Liver (tissue), 9 donors: ENCODE results near the gene SLC7A4. TPM values are rescaled to one million over a fixed set of nuclear protein-coding genes. Genes with fewer than 3 reads are reported as not detected.

Experiments used
- DNase-seq: peaks from one replicate; pipeline ENCODE4 v3.0.0-alpha.2; 2017; ENCODE audit warnings: low spot score
- H3K27ac ChIP-seq, 2 donors: one replicate each; pipeline ENCODE4 v1.7.0; 2013; ENCODE audit warnings: inconsistent platforms in 2 of 2, low read length in 2 of 2, control low read depth in 1 of 2, low read depth in 1 of 2, mild to moderate bottlenecking in 1 of 2
- H3K27me3 ChIP-seq, 4 donors: one replicate each; pipeline versions ENCODE4 v1.6.1 to v1.7.0; 2013; ENCODE audit warnings: low read length in 3 of 4, inconsistent platforms in 1 of 4, mild to moderate bottlenecking in 1 of 4, moderate library complexity in 1 of 4; ENCODE audit not compliant: control insufficient read depth in 4 of 4, insufficient read depth in 4 of 4
- H3K36me3 ChIP-seq, 4 donors: one replicate each; pipeline versions ENCODE4 v1.6.1 to v1.7.0; 2013; ENCODE audit warnings: low read length in 3 of 4, mild to moderate bottlenecking in 3 of 4, low read depth in 1 of 4, moderate library complexity in 1 of 4; ENCODE audit not compliant: control insufficient read depth in 4 of 4, insufficient read depth in 3 of 4
- H3K4me1 ChIP-seq, 4 donors: one replicate each; pipeline versions ENCODE4 v1.6.1 to v1.7.0; 2013; ENCODE audit warnings: low read length in 3 of 4, mild to moderate bottlenecking in 3 of 4, moderate library complexity in 1 of 4; ENCODE audit not compliant: control insufficient read depth in 4 of 4, insufficient read depth in 4 of 4
- H3K4me3 ChIP-seq, 3 donors: one replicate each; pipeline versions ENCODE4 v1.6.1 to v1.7.0; 2013; ENCODE audit warnings: low read length in 3 of 3, control low read depth in 1 of 3, low read depth in 1 of 3, mild to moderate bottlenecking in 1 of 3
- H3K9ac ChIP-seq, 2 donors: one replicate each; pipeline ENCODE4 v1.7.0; 2013; ENCODE audit warnings: low read length in 2 of 2, mild to moderate bottlenecking in 2 of 2, moderate library complexity in 2 of 2, control low read depth in 1 of 2, low read depth in 1 of 2
- H3K9me3 ChIP-seq, 4 donors: one replicate each; pipeline versions ENCODE4 v1.6.1 to v1.7.0; 2013; ENCODE audit warnings: low read length in 3 of 4; ENCODE audit not compliant: control insufficient read depth in 4 of 4
- CTCF ChIP-seq: fragments of 150-350 bp; IDR thresholded peaks from 2 replicates; pipeline ENCODE4 v1.5.1; 2017; ENCODE audit warnings: improper control_type of control experiment, low read depth, low read length; ENCODE audit not compliant: missing input control
- EGR1 ChIP-seq, 2 donors: IDR thresholded peaks; 2 replicates each; pipeline ENCODE4 v1.6.1; 2016 to 2018; ENCODE audit warnings: antibody characterized with exemption in 2 of 2, low read depth in 2 of 2
- FOXA1 ChIP-seq: IDR thresholded peaks from 2 replicates; pipeline ENCODE4 v1.6.1; 2016; ENCODE audit warnings: antibody characterized with exemption
- FOXA2 ChIP-seq: IDR thresholded peaks from 2 replicates; pipeline ENCODE4 v1.6.1; 2016; ENCODE audit warnings: antibody characterized with exemption
- GABPA ChIP-seq, 2 donors: IDR thresholded peaks in 1 of 2; conservative IDR thresholded peaks in 1 of 2; 2 replicates each; pipeline ENCODE4 v1.6.1; 2016; ENCODE audit warnings: antibody characterized with exemption in 2 of 2, mild to moderate bottlenecking in 1 of 2, moderate library complexity in 1 of 2
- HNF4A ChIP-seq, 2 donors: conservative IDR thresholded peaks; 2 replicates each; pipeline ENCODE4 v1.6.1; 2016; ENCODE audit warnings: antibody characterized with exemption in 2 of 2, mild to moderate bottlenecking in 2 of 2
- HNF4G ChIP-seq: IDR thresholded peaks from 2 replicates; pipeline ENCODE4 v1.6.1; 2016; ENCODE audit warnings: antibody characterized with exemption
- JUND ChIP-seq, 2 donors: IDR thresholded peaks; 2 replicates each; pipeline ENCODE4 v1.6.1; 2016; ENCODE audit warnings: antibody characterized with exemption in 2 of 2
- MAX ChIP-seq: IDR thresholded peaks from 2 replicates; pipeline ENCODE4 v1.6.1; 2016; ENCODE audit warnings: antibody characterized with exemption
- NR2F2 ChIP-seq: IDR thresholded peaks from 2 replicates; pipeline ENCODE4 v1.6.1; 2016; ENCODE audit warnings: antibody characterized with exemption
- RAD21 ChIP-seq, 2 donors: IDR thresholded peaks; 2 replicates each; pipeline ENCODE4 v1.6.1; 2016; ENCODE audit warnings: antibody characterized with exemption in 2 of 2, mild to moderate bottlenecking in 2 of 2
- REST ChIP-seq: IDR thresholded peaks from 2 replicates; pipeline ENCODE4 v1.6.1; 2016; ENCODE audit warnings: antibody characterized with exemption, mild to moderate bottlenecking
- RXRA ChIP-seq, 2 donors: IDR thresholded peaks; 2 replicates each; pipeline ENCODE4 v1.6.1; 2017 to 2018; ENCODE audit warnings: antibody characterized with exemption in 2 of 2, mild to moderate bottlenecking in 1 of 2
- SP1 ChIP-seq: IDR thresholded peaks from 2 replicates; pipeline ENCODE4 v1.6.1; 2018; ENCODE audit warnings: antibody characterized with exemption, mild to moderate bottlenecking
- TAF1 ChIP-seq: conservative IDR thresholded peaks from 2 replicates; pipeline ENCODE4 v1.6.1; 2016; ENCODE audit warnings: antibody characterized with exemption, mild to moderate bottlenecking
- YY1 ChIP-seq: IDR thresholded peaks from 2 replicates; pipeline ENCODE4 v1.6.1; 2016; ENCODE audit warnings: antibody characterized with exemption, mild to moderate bottlenecking
- WGBS: extraction: QIAGEN DNeasy Blood & Tissue Kit; methylation state at CpG from one replicate; pipeline ENCODE4 v1.1.7; 2013; 5-methylcytosine and 5-hydroxymethylcytosine counted together
- polyA plus RNA-seq, 2 donors: library from polyadenylated mRNA; stranded (reverse) in 1 of 2; unstranded in 1 of 2; fragments of 200-250 nt in 1 of 2; fragments of >200 nt in 1 of 2; fragmentation: Nextera tagmentation in 1 of 2; extraction: Ambion mirVana in 1 of 2; gene quantifications; one replicate each; pipeline versions ENCODE4 v1.2.1 to v1.2.3, GENCODE V29; 2013 to 2015
- total RNA-seq, 2 donors: library from RNA; depleted of rRNA; stranded (reverse); fragments of >200 nt; gene quantifications; one replicate each; pipeline ENCODE4 v1.2.3, GENCODE V29; 2014
- TF ChIP-seq, protein P1 (sequence below): IDR thresholded peaks from 2 replicates; pipeline ENCODE4 v1.6.1; 2016; ENCODE audit warnings: antibody characterized with exemption
- TF ChIP-seq, protein P2 (sequence below): IDR thresholded peaks from 2 replicates; pipeline ENCODE4 v1.6.1; 2016; ENCODE audit warnings: antibody characterized with exemption
- donor health status: healthy.
- donor health status: healthy.
- donor health status: healthy.
- donor health status: healthy.
- donor health status: healthy.

Gene SLC7A4
- total and polyA plus RNA-seq, 4 donors = 0.11 to 0.67 (median 0.33) TPM

DNA sequence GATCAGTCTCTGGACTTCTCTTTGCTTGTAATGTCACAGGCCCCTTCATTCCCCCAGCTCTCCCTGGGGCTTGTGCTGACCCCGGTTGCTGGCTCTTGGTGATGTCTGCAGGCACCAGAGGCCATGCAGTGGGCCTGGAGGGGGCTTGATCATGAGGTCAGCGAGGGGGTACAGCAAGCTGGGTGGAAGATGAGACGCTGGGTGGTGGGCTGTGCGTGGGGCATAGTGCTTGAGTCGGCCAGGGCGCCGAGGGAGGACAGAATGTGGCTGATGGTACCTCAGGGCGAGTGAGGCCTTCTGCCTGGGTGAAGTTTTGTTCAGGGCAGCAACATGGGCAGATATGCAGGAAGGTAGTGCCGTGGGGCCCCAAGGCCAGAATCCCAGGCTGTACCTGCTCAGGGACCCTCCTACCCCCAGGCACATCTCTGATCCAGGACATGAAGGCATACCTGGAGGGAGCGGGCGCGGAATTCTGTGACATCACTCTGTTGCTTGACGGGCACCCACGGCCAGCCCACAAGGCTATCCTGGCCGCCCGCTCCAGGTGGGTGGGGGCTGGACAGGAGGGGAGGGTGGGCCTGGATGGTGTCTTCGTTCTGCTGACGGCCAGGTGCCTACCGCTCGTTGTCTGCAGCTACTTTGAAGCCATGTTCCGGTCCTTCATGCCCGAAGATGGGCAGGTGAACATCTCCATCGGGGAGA, 36.9 kb downstream of the SLC7A4 start:
- Histone ChIP-seq H3K27me3 (no peaks in the 10 kb centered on the region), H3K4me1 (peaks cover 3 to 11% (median 6%) of the 10 kb centered on the region in 4 donors), H3K36me3 (peaks cover 4 to 66% (median 13%) of the 10 kb centered on the region in 4 donors), H3K9me3 (no peaks in the 10 kb centered on the region), H3K9ac (no peak overlapping the region), H3K4me3 (no peak overlapping the region), H3K27ac (no peak overlapping the region)
- DNase-seq = no peak
- TF ChIP-seq, protein P1, sequence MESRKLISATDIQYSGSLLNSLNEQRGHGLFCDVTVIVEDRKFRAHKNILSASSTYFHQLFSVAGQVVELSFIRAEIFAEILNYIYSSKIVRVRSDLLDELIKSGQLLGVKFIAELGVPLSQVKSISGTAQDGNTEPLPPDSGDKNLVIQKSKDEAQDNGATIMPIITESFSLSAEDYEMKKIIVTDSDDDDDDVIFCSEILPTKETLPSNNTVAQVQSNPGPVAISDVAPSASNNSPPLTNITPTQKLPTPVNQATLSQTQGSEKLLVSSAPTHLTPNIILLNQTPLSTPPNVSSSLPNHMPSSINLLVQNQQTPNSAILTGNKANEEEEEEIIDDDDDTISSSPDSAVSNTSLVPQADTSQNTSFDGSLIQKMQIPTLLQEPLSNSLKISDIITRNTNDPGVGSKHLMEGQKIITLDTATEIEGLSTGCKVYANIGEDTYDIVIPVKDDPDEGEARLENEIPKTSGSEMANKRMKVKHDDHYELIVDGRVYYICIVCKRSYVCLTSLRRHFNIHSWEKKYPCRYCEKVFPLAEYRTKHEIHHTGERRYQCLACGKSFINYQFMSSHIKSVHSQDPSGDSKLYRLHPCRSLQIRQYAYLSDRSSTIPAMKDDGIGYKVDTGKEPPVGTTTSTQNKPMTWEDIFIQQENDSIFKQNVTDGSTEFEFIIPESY = no peak
- TF ChIP-seq FOXA1 = no peak
- no peak for TF ChIP-seq TAF1
- TF ChIP-seq RAD21 (IDR thresholded peaks at IDR 0.05) = no peak
- TF ChIP-seq RXRA (IDR thresholded peaks at IDR 0.05) = no peak
- no peak for TF ChIP-seq SP1
- no peak for TF ChIP-seq MAX
- no peak for TF ChIP-seq YY1
- TF ChIP-seq CTCF = no peak
- no peak for TF ChIP-seq REST
- no peak for TF ChIP-seq HNF4G
- no peak for TF ChIP-seq FOXA2
- TF ChIP-seq GABPA (IDR thresholded peaks at IDR 0.05 in 1 of 2, conservative IDR thresholded peaks at IDR 0.05 in 1 of 2) = no peak
- no peak for TF ChIP-seq NR2F2
- no peak for TF ChIP-seq JUND (IDR thresholded peaks at IDR 0.05)
- 96% methylated on average over 23 of the region's 23 CpGs for WGBS

DNA sequence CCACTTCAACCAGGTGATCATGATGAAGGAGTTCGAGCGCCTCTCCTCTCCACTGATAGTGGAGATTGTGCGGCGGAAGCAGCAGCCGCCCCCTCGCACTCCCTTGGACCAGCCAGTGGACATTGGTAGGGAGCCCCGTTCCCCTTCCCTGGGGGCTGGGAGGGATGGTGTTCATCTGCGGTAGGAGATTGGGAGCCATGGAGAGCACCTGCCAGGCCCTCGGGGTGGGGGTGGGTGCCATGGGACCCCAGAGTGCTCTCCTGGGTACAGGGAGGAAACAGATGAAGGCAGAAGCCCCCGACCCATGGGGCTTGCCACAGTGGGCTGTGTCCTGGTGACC, 37.5 kb downstream of the SLC7A4 start:
- Histone ChIP-seq H3K36me3 (peaks cover 4 to 66% (median 13%) of the 10 kb centered on the region in 4 donors), H3K4me3 (no peak overlapping the region), H3K4me1 (peaks cover 0 to 5% (median 2%) of the 10 kb centered on the region in 4 donors), H3K27me3 (no peaks in the 10 kb centered on the region), H3K27ac (no peak overlapping the region), H3K9me3 (no peaks in the 10 kb centered on the region), H3K9ac (no peak overlapping the region)
- 96% methylated on average over 10 of the region's 10 CpGs for WGBS
- TF ChIP-seq REST (no peak), EGR1 (IDR thresholded peaks at IDR 0.05; ENCODE audit: low read depth in 2 of 2) (no peak), FOXA2 (no peak), NR2F2 (no peak), HNF4A (conservative IDR thresholded peaks at IDR 0.05) (no peak), YY1 (no peak), SP1 (no peak), GABPA (IDR thresholded peaks at IDR 0.05 in 1 of 2, conservative IDR thresholded peaks at IDR 0.05 in 1 of 2) (no peak), TAF1 (no peak), FOXA1 (no peak), RXRA (IDR thresholded peaks at IDR 0.05) (no peak), RAD21 (IDR thresholded peaks at IDR 0.05) (no peak)
- TF ChIP-seq, protein P1 = no peak
- TF ChIP-seq, protein P2, sequence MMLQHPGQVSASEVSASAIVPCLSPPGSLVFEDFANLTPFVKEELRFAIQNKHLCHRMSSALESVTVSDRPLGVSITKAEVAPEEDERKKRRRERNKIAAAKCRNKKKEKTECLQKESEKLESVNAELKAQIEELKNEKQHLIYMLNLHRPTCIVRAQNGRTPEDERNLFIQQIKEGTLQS = no peak
- no peak for DNase-seq
